ENCODE results near the gene ZSCAN21. TPM values are rescaled to one million over a fixed set of nuclear protein-coding genes. Genes with fewer than 3 reads are reported as not detected.

ZSCAN21 gene
- polyA plus RNA-seq, 3 donors, result 1.5 to 4.6 (median 4.4) TPM

- Mint-ChIP-seq H3K36me3 (peaks cover 43 to 44% of the 10 kb centered on the region in 2 donors), H3K4me3 (peak overlapping the region; percentile 87 to 92), H3K4me1 (peaks cover 22% of the 10 kb centered on the region), H3K27me3 (ENCODE audit: low read depth in 3 of 3) (peaks cover 0 to 4% (median 1%) of the 10 kb centered on the region in 3 donors), H3K27ac (peak overlapping the region; percentile 57 to 91 (median 83)), H3K9me3 (no peaks in the 10 kb centered on the region)
- H4K20me1 ChIP-seq (ENCODE audit: insufficient read depth, low read length), result no peaks in the 10 kb centered on the region
- TF ChIP-seq CTCF (IDR thresholded peaks at IDR 0.05), result no peak
- H3K4me1 ChIP-seq (ENCODE audit: control insufficient read depth in 1 of 2, insufficient read depth in 2 of 2, low read length in 2 of 2), result peaks cover 22 to 33% of the 10 kb centered on the region in 2 donors
- no peak for DNase-seq
- intact Hi-C loops (cut with micrococcal nuclease), result loop anchor here (10.0 kb wide), 1 partner anchor 75 kb away; the partner anchor contains the start of gene ZKSCAN1 (in 2 of the 2)
- peak overlapping the region; percentile 94 to 96 (median 95) for H3K4me3 ChIP-seq (replicated peaks in 1 of 3; ENCODE audit: low read depth in 2 of 3, low read length in 3 of 3)
- H3K9ac ChIP-seq (ENCODE audit: insufficient read depth, low read length, poor library complexity, severe bottlenecking), result peak overlapping the region; percentile 81
- H3K27me3 ChIP-seq (ENCODE audit: control insufficient read depth in 2 of 2, insufficient read depth in 2 of 2, low read length in 2 of 2), result no peaks in the 10 kb centered on the region
- H2AFZ ChIP-seq (ENCODE audit: insufficient read depth, low read depth, low read length, poor library complexity, severe bottlenecking), result peak overlapping the region; percentile 94
- H3K9me3 ChIP-seq (replicated peaks in 1 of 2; ENCODE audit: control insufficient read depth in 1 of 2, insufficient read depth in 1 of 2, low read length in 2 of 2), result no peaks in the 10 kb centered on the region
- H3K27ac ChIP-seq (ENCODE audit: low read depth in 1 of 2, low read length in 2 of 2), result peak overlapping the region in 1 of 2 donors; percentile 78
- H3K4me2 ChIP-seq (replicated peaks; ENCODE audit: extremely low read depth, low read length, poor library complexity, severe bottlenecking), result peak overlapping the region; percentile 98
- peaks cover 12% of the 10 kb centered on the region for H3K79me2 ChIP-seq (ENCODE audit: insufficient read depth, low read length)
- WGBS (ENCODE audit: insufficient coverage), result 50% methylated on average over 2 of the region's 7 CpGs
- peaks cover 44 to 45% of the 10 kb centered on the region in 2 donors for H3K36me3 ChIP-seq (replicated peaks in 1 of 2; ENCODE audit: control insufficient read depth in 1 of 2, insufficient read depth in 2 of 2, low read length in 2 of 2)
These were observed 40.1 kb downstream of the ZSCAN21 start for GRCh38 chr7:100089458-100090196.

- TF ChIP-seq CTCF (IDR thresholded peaks at IDR 0.05), result no peak
- no peak overlapping the region for H3K4me2 ChIP-seq (replicated peaks; ENCODE audit: extremely low read depth, low read length, poor library complexity, severe bottlenecking)
- peaks cover 55 to 56% of the 10 kb centered on the region in 2 donors for H3K36me3 Mint-ChIP-seq
- H3K36me3 ChIP-seq (replicated peaks in 1 of 2; ENCODE audit: control insufficient read depth in 1 of 2, insufficient read depth in 2 of 2, low read length in 2 of 2), result peaks cover 55 to 56% of the 10 kb centered on the region in 2 donors
- peak overlapping the region in 3 of 7 donors; percentile 42 to 60 (median 58) for H3K27ac Mint-ChIP-seq
- H3K4me1 Mint-ChIP-seq, result peaks cover 18% of the 10 kb centered on the region
- H3K9ac ChIP-seq (ENCODE audit: insufficient read depth, low read length, poor library complexity, severe bottlenecking), result no peak overlapping the region
- no peak overlapping the region for H2AFZ ChIP-seq (ENCODE audit: insufficient read depth, low read depth, low read length, poor library complexity, severe bottlenecking)
- no peak for DNase-seq
- intact Hi-C loops (cut with micrococcal nuclease), result no loop called here
- H3K27ac ChIP-seq (ENCODE audit: low read depth in 1 of 2, low read length in 2 of 2), result no peak overlapping the region
- peaks cover 12% of the 10 kb centered on the region for H3K79me2 ChIP-seq (ENCODE audit: insufficient read depth, low read length)
- no peak overlapping the region for H3K4me3 Mint-ChIP-seq
- WGBS (ENCODE audit: insufficient coverage), result 92% methylated on average over 8 of the region's 14 CpGs
- no peaks in the 10 kb centered on the region for H3K9me3 Mint-ChIP-seq
- H3K27me3 Mint-ChIP-seq (ENCODE audit: low read depth in 3 of 3), result peaks cover 0 to 4% (median 1%) of the 10 kb centered on the region in 3 donors
- H3K9me3 ChIP-seq (replicated peaks in 1 of 2; ENCODE audit: control insufficient read depth in 1 of 2, insufficient read depth in 1 of 2, low read length in 2 of 2), result no peaks in the 10 kb centered on the region
- H3K4me3 ChIP-seq (replicated peaks in 1 of 3; ENCODE audit: low read depth in 2 of 3, low read length in 3 of 3), result no peak overlapping the region
- peaks cover 17 to 28% of the 10 kb centered on the region in 2 donors for H3K4me1 ChIP-seq (ENCODE audit: control insufficient read depth in 1 of 2, insufficient read depth in 2 of 2, low read length in 2 of 2)
- H4K20me1 ChIP-seq (ENCODE audit: insufficient read depth, low read length), result no peaks in the 10 kb centered on the region
- no peaks in the 10 kb centered on the region for H3K27me3 ChIP-seq (ENCODE audit: control insufficient read depth in 2 of 2, insufficient read depth in 2 of 2, low read length in 2 of 2)
These were observed 41.2 kb downstream of the ZSCAN21 start for GRCh38 chr7:100090527-100091410.
